Neural cell (in vitro differentiated cells): Measurements from ENCODE around the gene MYLIP.

ENCODE experiments used
- EP300 ChIP-seq: fragments of 450-650 bp; conservative IDR thresholded peaks from 2 replicates; pipeline ENCODE4 v1.6.1; 2014; ENCODE audit warnings: antibody characterized with exemption, mild to moderate bottlenecking, moderate library complexity; ENCODE audit not compliant: poor library complexity, severe bottlenecking
- EZH2 ChIP-seq: fragments of 200-600, 300-800 bp; shearing (Covaris generic), sonication (generic); IDR thresholded peaks from 2 replicates; pipeline ENCODE4 v1.6.1; 2014; ENCODE audit warnings: antibody characterized with exemption, low read length, borderline replicate concordance, mild to moderate bottlenecking; ENCODE audit not compliant: insufficient read depth, poor library complexity, severe bottlenecking
- POLR2AphosphoS5 ChIP-seq: IDR thresholded peaks from 2 replicates; pipeline ENCODE4 v1.6.1; 2012
- TF ChIP-seq, protein P1 (sequence below): fragments of 450-650 bp; IDR thresholded peaks from 2 replicates; pipeline ENCODE4 v1.5.1; 2014; ENCODE audit warnings: antibody characterized with exemption, mild to moderate bottlenecking, moderate library complexity; ENCODE audit not compliant: poor library complexity, severe bottlenecking

DNA sequence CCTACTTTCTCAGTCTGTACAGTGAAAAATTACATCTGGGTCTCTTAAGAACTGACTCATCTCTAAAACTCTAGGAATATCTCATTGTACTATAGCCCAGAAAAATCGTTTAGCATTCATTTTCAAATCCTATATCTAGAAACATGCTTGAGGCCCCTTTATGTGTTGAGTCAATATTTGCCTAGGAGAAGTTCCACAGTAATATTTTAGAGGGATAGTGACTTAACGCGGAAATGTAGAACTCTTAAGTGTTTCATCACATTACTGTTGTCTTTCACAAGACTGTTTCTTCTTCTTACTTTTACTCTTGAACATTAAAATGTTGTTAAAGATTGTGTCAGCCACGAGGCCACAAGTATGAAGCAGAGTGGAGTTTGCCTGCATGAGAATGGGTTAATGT lies 23.0 kb upstream of the MYLIP start:
- TF ChIP-seq, protein P1, sequence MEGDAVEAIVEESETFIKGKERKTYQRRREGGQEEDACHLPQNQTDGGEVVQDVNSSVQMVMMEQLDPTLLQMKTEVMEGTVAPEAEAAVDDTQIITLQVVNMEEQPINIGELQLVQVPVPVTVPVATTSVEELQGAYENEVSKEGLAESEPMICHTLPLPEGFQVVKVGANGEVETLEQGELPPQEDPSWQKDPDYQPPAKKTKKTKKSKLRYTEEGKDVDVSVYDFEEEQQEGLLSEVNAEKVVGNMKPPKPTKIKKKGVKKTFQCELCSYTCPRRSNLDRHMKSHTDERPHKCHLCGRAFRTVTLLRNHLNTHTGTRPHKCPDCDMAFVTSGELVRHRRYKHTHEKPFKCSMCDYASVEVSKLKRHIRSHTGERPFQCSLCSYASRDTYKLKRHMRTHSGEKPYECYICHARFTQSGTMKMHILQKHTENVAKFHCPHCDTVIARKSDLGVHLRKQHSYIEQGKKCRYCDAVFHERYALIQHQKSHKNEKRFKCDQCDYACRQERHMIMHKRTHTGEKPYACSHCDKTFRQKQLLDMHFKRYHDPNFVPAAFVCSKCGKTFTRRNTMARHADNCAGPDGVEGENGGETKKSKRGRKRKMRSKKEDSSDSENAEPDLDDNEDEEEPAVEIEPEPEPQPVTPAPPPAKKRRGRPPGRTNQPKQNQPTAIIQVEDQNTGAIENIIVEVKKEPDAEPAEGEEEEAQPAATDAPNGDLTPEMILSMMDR = no peak
- TF ChIP-seq EZH2 (no peak), POLR2AphosphoS5 (no peak), EP300 (no peak)
